Ascending aorta (tissue), 2 donors: Measurements from ENCODE around the gene CDK4. TPM values are rescaled to one million over a fixed set of nuclear protein-coding genes. Genes with fewer than 3 reads are reported as not detected.

Experiments
- DNase-seq, 2 donors: peaks; one replicate each; pipeline ENCODE4 v3.0.0-alpha.2; 2019; ENCODE audit warnings: low spot score in 2 of 2
- H3K27ac ChIP-seq, 2 donors: fragments of 200-600 bp; sonication (generic); one replicate each; pipeline ENCODE4 v1.5.1; 2016 to 2017; ENCODE audit warnings: mild to moderate bottlenecking in 1 of 2
- H3K27me3 ChIP-seq: fragments of 200-600 bp; sonication (generic); one replicate; pipeline ENCODE4 v1.5.1; 2017
- H3K36me3 ChIP-seq, 2 donors: fragments of 200-600 bp; sonication (generic); one replicate each; pipeline ENCODE4 v1.5.1; 2016
- H3K4me1 ChIP-seq, 2 donors: fragments of 200-600 bp; sonication (generic); one replicate each; pipeline ENCODE4 v1.5.1; 2016 to 2017; ENCODE audit warnings: mild to moderate bottlenecking in 1 of 2
- H3K4me3 ChIP-seq, 2 donors: fragments of 200-600 bp; sonication (generic); one replicate each; pipeline ENCODE4 v1.5.1; 2016 to 2017; ENCODE audit warnings: mild to moderate bottlenecking in 1 of 2
- H3K9me3 ChIP-seq, 2 donors: fragments of 200-600 bp; sonication (generic); one replicate each; pipeline ENCODE4 v1.5.1; 2016
- CTCF ChIP-seq, 3 experiments: fragments of 200-600 bp in 2 of 3; fragments of 450-650 bp in 1 of 3; sonication (generic) in 2 of 3; IDR thresholded peaks; one replicate each; pipeline ENCODE4 v1.5.1; 2016 to 2019; ENCODE audit warnings: antibody characterized with exemption in 3 of 3, mild to moderate bottlenecking in 1 of 3, moderate library complexity in 1 of 3
- intact Hi-C: fragments of 100-400 bp; cut with DNase I; formaldehyde crosslinking; loops from one replicate; pipeline ENCODE4 v1.15.1; 2023
- total RNA-seq: library from RNA; depleted of rRNA; stranded (reverse); fragments of >200 nt; gene quantifications from one replicate; pipeline ENCODE4 v1.1.0, GENCODE V29; 2016

Gene CDK4
- total RNA-seq, 1 donor from 2014 or later, result 82.6 TPM

- peaks cover 10 to 22% of the 10 kb centered on the region in 2 donors for H3K36me3 ChIP-seq
- peak within 1 kb of the TSS in 1 of 2 donors; percentile 22 for H3K27ac ChIP-seq
- no peaks in the 10 kb centered on the region for H3K27me3 ChIP-seq
- no peaks in the 10 kb centered on the region for H3K9me3 ChIP-seq
- intact Hi-C loops, result loop anchor here (5.0 kb wide), 1 partner anchor 133 kb away; no protein-coding TSS in a partner anchor
- no peak for TF ChIP-seq CTCF (IDR thresholded peaks at IDR 0.05)
- peak within 1 kb of the TSS; percentile 89 to 93 for H3K4me3 ChIP-seq
- peaks cover 2 to 17% of the 10 kb centered on the region in 2 donors for H3K4me1 ChIP-seq
- peak in 1 of 2 donors; percentile 80 for DNase-seq
Observed at GRCh38 chr12:57754411-57755193, 2.5 kb upstream of the CDK4 start, which contains the start of gene MARCHF9. Gene MARCHF9 (plus strand): TSS chr12:57755103. CDS start chr12:57755529, 426 bp downstream.

GRCh38 chr12:57753756-57754337 lies 1.7 kb upstream of the CDK4 start:
- Histone ChIP-seq H3K27ac (no peak overlapping the region), H3K4me3 (peak overlapping the region in 1 of 2 donors; percentile 93), H3K27me3 (no peaks in the 10 kb centered on the region), H3K9me3 (no peaks in the 10 kb centered on the region), H3K36me3 (peaks cover 11 to 27% of the 10 kb centered on the region in 2 donors), H3K4me1 (peaks cover 2 to 17% of the 10 kb centered on the region in 2 donors)
- no peak for TF ChIP-seq CTCF (IDR thresholded peaks at IDR 0.05)
- DNase-seq, result no peak
- intact Hi-C loops, result loop anchor here (5.0 kb wide), 1 partner anchor 133 kb away; no protein-coding TSS in a partner anchor

GRCh38 chr12:57752668-57753000 lies 524 bp upstream of the CDK4 start:
- Histone ChIP-seq H3K9me3 (no peaks in the 10 kb centered on the region), H3K27ac (peak overlapping the region; percentile 29 to 53), H3K27me3 (no peaks in the 10 kb centered on the region), H3K4me3 (peak overlapping the region; percentile 34 to 70), H3K4me1 (peaks cover 2 to 17% of the 10 kb centered on the region in 2 donors), H3K36me3 (peaks cover 13 to 27% of the 10 kb centered on the region in 2 donors)
- intact Hi-C loops, result loop anchor here (1.0 to 5.0 kb wide), 3 partner anchors 8 to 135 kb away; no protein-coding TSS in a partner anchor
- TF ChIP-seq CTCF (IDR thresholded peaks at IDR 0.05), result no peak
- no peak for DNase-seq

GRCh38 chr12:57751432-57751787 lies 700 bp downstream of the CDK4 start:
- no peaks in the 10 kb centered on the region for H3K9me3 ChIP-seq
- no peaks in the 10 kb centered on the region for H3K27me3 ChIP-seq
- peaks cover 2 to 17% of the 10 kb centered on the region in 2 donors for H3K4me1 ChIP-seq
- intact Hi-C loops, result loop anchor here (5.0 kb wide), 1 partner anchor 136 kb away; no protein-coding TSS in a partner anchor
- peak overlapping the region; percentile 89 for H3K27ac ChIP-seq
- TF ChIP-seq CTCF (IDR thresholded peaks at IDR 0.05), result no peak
- H3K36me3 ChIP-seq, result peaks cover 20 to 37% of the 10 kb centered on the region in 2 donors
- peak overlapping the region; percentile 70 to 77 for H3K4me3 ChIP-seq
- DNase-seq, result no peak

- intact Hi-C loops, result loop anchor here (5.0 kb wide), 1 partner anchor 137 kb away; no protein-coding TSS in a partner anchor
- Histone ChIP-seq H3K27me3 (no peaks in the 10 kb centered on the region), H3K9me3 (no peaks in the 10 kb centered on the region), H3K4me1 (peaks cover under 1 to 13% of the 10 kb centered on the region in 2 donors), H3K4me3 (peak overlapping the region; percentile 70 to 77), H3K36me3 (peaks cover 20 to 37% of the 10 kb centered on the region in 2 donors), H3K27ac (peak overlapping the region; percentile 89)
- no peak for DNase-seq
- no peak for TF ChIP-seq CTCF (IDR thresholded peaks at IDR 0.05)
Observed at GRCh38 chr12:57750561-57751431, 1.3 kb downstream of the CDK4 start.
